ENCODE results near the gene CEP295NL. TPM values are rescaled to one million over a fixed set of nuclear protein-coding genes. Genes with fewer than 3 reads are reported as not detected.

The CEP295NL gene
- total and polyA plus RNA-seq, 2 of the 13 experiments (the other 11 are each of a cell fraction or from before 2014, with no cell fraction given): not detected

- no peak for TF ChIP-seq RBFOX2 (IDR thresholded peaks at IDR 0.05; ENCODE audit: low read depth, low read length)
- TF ChIP-seq ZNF569 (CRISPR knock-in tag; IDR thresholded peaks at IDR 0.05; ENCODE audit: borderline replicate concordance): no peak
- TF ChIP-seq CEBPZ (IDR thresholded peaks at IDR 0.05; ENCODE audit: low read length): no peak
- no peak for TF ChIP-seq U2AF1 (optimal IDR thresholded peaks at IDR 0.05; ENCODE audit: low read depth, low read length)
- no peak for TF ChIP-seq ZNF567 (CRISPR knock-in tag; IDR thresholded peaks at IDR 0.05; ENCODE audit: borderline replicate concordance)
- no peak for TF ChIP-seq NAIF1 (CRISPR knock-in tag; IDR thresholded peaks at IDR 0.05; ENCODE audit: borderline replicate concordance)
- TF ChIP-seq SNAPC2 (CRISPR knock-in tag; IDR thresholded peaks at IDR 0.05): no peak
- no peak for TF ChIP-seq ZBTB21 (CRISPR knock-in tag; IDR thresholded peaks at IDR 0.05)
- 0 out of 2 replicates have a peak, but pooled peaks have one; percentile 11 for TF ChIP-seq ZNF263 (CRISPR knock-in tag; IDR thresholded peaks at IDR 0.05)
- TF ChIP-seq ZNF160 (CRISPR knock-in tag; IDR thresholded peaks at IDR 0.05): no peak
- TF ChIP-seq ATRX (CRISPR knock-in tag; IDR thresholded peaks at IDR 0.05; ENCODE audit: borderline replicate concordance): no peak
- no peak for TF ChIP-seq REPIN1 (CRISPR knock-in tag; IDR thresholded peaks at IDR 0.05; ENCODE audit: borderline replicate concordance, low read depth)
Measured at GRCh38 chr17:78923660-78924453, 20.9 kb upstream of the CEP295NL start (continued).

Measured in HepG2 (cell line).